ENCODE results near the gene MAPKAPK3. TPM values are rescaled to one million over a fixed set of nuclear protein-coding genes. Genes with fewer than 3 reads are reported as not detected.

MAPKAPK3 gene
- total RNA-seq, 1 donor from 2014 or later, result 40.3 TPM

DNA sequence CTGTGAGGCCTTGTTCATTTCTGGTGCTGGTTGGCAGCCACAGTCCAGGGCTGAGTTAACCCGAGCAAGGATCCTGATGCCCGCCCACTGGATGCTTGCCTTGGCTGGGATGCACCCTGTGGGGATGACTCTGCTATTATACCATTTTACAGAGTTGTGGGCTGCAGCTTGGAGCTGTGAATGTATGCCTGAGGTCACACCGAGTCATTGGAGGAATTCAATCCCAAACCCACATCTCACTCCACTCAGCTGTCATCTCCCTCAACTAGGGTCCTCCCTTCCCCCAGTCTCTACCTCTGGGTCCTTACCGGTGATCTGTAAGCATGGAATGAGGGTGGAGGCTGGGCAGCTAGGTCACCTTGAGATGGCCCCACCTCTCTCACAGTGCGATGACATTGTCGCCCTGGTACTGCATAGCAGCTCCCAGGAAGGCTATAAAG lies 22.1 kb downstream of the MAPKAPK3 start:
- no peaks in the 10 kb centered on the region for H3K9me3 Mint-ChIP-seq
- H3K4me1 Mint-ChIP-seq (ENCODE audit: unreplicated experiment), result peaks cover 19% of the 10 kb centered on the region
- H3K27ac Mint-ChIP-seq, result peak overlapping the region; percentile 66
- H3K36me3 Mint-ChIP-seq, result peaks cover 6% of the 10 kb centered on the region
- no peak overlapping the region for H3K4me3 Mint-ChIP-seq
- DNase-seq (ENCODE audit: extremely low spot score, unreplicated experiment), result no peak
- H3K27me3 Mint-ChIP-seq, result no peaks in the 10 kb centered on the region
- TF ChIP-seq, protein P1, sequence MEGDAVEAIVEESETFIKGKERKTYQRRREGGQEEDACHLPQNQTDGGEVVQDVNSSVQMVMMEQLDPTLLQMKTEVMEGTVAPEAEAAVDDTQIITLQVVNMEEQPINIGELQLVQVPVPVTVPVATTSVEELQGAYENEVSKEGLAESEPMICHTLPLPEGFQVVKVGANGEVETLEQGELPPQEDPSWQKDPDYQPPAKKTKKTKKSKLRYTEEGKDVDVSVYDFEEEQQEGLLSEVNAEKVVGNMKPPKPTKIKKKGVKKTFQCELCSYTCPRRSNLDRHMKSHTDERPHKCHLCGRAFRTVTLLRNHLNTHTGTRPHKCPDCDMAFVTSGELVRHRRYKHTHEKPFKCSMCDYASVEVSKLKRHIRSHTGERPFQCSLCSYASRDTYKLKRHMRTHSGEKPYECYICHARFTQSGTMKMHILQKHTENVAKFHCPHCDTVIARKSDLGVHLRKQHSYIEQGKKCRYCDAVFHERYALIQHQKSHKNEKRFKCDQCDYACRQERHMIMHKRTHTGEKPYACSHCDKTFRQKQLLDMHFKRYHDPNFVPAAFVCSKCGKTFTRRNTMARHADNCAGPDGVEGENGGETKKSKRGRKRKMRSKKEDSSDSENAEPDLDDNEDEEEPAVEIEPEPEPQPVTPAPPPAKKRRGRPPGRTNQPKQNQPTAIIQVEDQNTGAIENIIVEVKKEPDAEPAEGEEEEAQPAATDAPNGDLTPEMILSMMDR (conservative IDR thresholded peaks at IDR 0.05), result no peak

DNA sequence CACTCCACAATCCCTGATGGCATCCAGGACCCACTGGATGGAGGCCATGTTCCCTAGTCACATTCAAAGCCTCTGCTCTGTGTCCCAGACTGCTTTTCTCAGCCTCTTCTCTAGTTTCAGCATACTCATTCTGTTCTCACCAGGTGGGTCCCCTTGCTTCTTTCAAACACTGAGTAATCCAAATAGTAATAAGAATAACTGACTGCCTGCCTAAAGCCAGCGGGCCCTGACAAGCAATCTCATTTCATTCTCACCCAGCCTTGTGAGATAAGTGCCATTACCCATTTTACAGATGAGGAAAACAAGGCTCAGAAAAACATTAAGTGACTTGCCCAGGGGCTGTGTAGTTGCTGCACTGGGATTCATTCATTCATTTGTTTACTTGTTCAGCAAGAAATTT lies 25.4 kb downstream of the MAPKAPK3 start:
- Mint-ChIP-seq H3K36me3 (peaks cover 14% of the 10 kb centered on the region), H3K4me1 (ENCODE audit: unreplicated experiment) (peaks cover 13% of the 10 kb centered on the region), H3K9me3 (no peaks in the 10 kb centered on the region), H3K27me3 (no peaks in the 10 kb centered on the region), H3K4me3 (no peak overlapping the region), H3K27ac (no peak overlapping the region)
- TF ChIP-seq, protein P1 (conservative IDR thresholded peaks at IDR 0.05), result no peak
- DNase-seq (ENCODE audit: extremely low spot score, unreplicated experiment), result no peak

DNA sequence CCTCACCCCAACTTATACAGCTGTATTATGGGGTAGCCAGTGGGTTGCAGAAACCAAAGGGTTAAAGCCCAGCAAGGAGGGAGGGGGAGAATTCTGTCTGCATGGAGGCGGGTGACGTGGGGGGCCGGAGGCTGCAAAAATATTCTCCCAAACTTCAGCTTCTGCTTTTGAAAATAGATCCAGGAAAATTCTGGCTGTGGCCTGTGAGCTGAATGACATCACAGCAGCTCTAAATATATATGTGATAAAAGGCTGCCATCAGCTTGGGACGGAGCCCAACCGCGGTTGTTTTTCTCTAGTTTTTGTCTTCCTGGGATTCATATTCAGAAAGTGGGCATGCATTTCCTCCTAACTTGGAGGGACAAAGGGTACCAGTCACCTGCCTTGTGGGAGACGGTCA lies 27.6 kb downstream of the MAPKAPK3 start:
- TF ChIP-seq, protein P1 (conservative IDR thresholded peaks at IDR 0.05), result no peak
- DNase-seq (ENCODE audit: extremely low spot score, unreplicated experiment), result no peak
- Mint-ChIP-seq H3K9me3 (no peaks in the 10 kb centered on the region), H3K4me1 (ENCODE audit: unreplicated experiment) (peaks cover 4% of the 10 kb centered on the region), H3K4me3 (no peak overlapping the region), H3K36me3 (peaks cover 14% of the 10 kb centered on the region), H3K27me3 (no peaks in the 10 kb centered on the region), H3K27ac (no peak overlapping the region)

DNA sequence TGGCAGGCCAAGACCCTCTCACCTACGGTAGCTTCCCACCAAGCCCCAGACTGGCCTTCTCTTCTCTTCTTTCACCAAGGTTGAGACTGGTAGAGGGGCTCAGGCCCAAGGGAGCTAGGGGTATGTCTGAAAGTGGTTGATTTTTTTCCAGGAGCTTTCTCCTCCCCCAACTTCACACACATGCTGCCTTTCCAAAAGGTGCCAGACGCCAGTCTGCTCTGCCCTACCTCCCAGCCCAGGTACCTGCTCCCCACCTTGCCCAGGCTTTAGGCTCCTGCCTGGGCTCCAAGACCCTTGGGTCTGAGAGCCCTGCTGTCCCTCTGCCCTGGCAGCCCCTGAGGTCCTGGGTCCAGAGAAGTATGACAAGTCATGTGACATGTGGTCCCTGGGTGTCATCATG lies 28.4 kb downstream of the MAPKAPK3 start:
- Mint-ChIP-seq H3K36me3 (peaks cover 14% of the 10 kb centered on the region), H3K4me1 (ENCODE audit: unreplicated experiment) (peaks cover 4% of the 10 kb centered on the region), H3K9me3 (no peaks in the 10 kb centered on the region), H3K27me3 (no peaks in the 10 kb centered on the region), H3K27ac (no peak overlapping the region), H3K4me3 (no peak overlapping the region)
- DNase-seq (ENCODE audit: extremely low spot score, unreplicated experiment), result no peak
- TF ChIP-seq, protein P1 (conservative IDR thresholded peaks at IDR 0.05), result no peak

DNA sequence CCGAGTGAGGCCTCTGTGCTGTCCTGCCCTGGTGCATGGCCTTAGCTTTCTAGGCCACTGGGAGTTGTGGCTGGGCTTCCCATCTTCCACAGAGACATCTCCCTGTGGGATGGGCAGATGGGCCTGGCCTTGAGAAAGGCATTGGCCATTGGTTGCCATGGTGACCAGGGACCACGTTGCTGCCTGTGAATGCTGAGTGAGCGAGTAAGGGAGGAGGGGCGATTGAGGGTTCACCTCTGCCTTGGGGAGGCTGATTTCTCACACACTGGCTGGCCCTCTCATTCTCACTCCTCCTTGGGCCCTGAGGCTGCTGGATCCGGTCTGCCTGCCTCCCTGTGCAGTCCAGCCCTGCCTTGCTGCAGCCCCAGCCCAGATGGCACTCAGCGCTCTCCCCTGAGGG lies 31.4 kb downstream of the MAPKAPK3 start:
- TF ChIP-seq, protein P1 (conservative IDR thresholded peaks at IDR 0.05), result no peak
- DNase-seq (ENCODE audit: extremely low spot score, unreplicated experiment), result no peak
- Mint-ChIP-seq H3K36me3 (peaks cover 7% of the 10 kb centered on the region), H3K27ac (no peak overlapping the region), H3K27me3 (no peaks in the 10 kb centered on the region), H3K4me3 (no peak overlapping the region), H3K9me3 (no peaks in the 10 kb centered on the region), H3K4me1 (ENCODE audit: unreplicated experiment) (peaks cover 8% of the 10 kb centered on the region)

DNA sequence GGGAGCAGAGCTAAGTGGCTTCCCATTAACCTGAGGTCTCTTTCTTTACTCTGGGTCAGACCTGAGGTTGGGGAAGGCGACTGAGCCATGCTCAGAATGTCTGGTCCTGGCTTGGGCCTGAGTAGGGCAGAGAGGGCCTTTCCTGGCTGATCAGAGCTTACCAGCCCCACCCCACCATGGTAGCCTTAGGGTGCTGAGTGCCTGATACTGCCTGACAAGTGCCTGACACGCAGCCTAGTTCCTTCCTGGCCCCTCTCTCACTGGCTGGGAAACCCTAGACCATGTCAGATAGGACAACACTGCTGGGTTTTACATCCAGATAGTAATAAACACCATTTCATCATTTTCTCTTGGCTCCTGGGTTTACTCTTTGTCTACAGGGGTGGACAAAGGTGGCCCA lies 32.0 kb downstream of the MAPKAPK3 start:
- H3K4me1 Mint-ChIP-seq (ENCODE audit: unreplicated experiment), result peaks cover 8% of the 10 kb centered on the region
- DNase-seq (ENCODE audit: extremely low spot score, unreplicated experiment), result no peak
- H3K36me3 Mint-ChIP-seq, result peaks cover 7% of the 10 kb centered on the region
- H3K9me3 Mint-ChIP-seq, result no peaks in the 10 kb centered on the region
- TF ChIP-seq, protein P1 (conservative IDR thresholded peaks at IDR 0.05), result no peak
- no peak overlapping the region for H3K27ac Mint-ChIP-seq
- no peaks in the 10 kb centered on the region for H3K27me3 Mint-ChIP-seq
- no peak overlapping the region for H3K4me3 Mint-ChIP-seq

Data from type B pancreatic cell (in vitro differentiated cells).